HUES6 (cell line): ENCODE measurements around the gene OXSR1.
"Not testable (repeated sequence)": the region's sequence is repeated elsewhere in the genome, so short reads cannot be mapped to it uniquely, and the experiment has no call there.

Experiments
- H3K27ac ChIP-seq: 2 replicates; pipeline ENCODE4 v1.7.0; 2013; ENCODE audit warnings: low read depth, mild to moderate bottlenecking, low read length, inconsistent platforms
- H3K27me3 ChIP-seq: 2 replicates; pipeline ENCODE4 v1.6.1; 2013; ENCODE audit warnings: low read length; ENCODE audit not compliant: control insufficient read depth, insufficient read depth
- H3K36me3 ChIP-seq: 2 replicates; pipeline ENCODE4 v1.6.1; 2013; ENCODE audit warnings: low read length; ENCODE audit not compliant: control insufficient read depth, insufficient read depth
- H3K4me1 ChIP-seq: 2 replicates; pipeline ENCODE4 v1.6.1; 2013; ENCODE audit warnings: low read length; ENCODE audit not compliant: control insufficient read depth, insufficient read depth
- H3K4me3 ChIP-seq: 2 replicates; pipeline ENCODE4 v1.5.1; 2013; ENCODE audit warnings: low read depth, low read length
- H3K9ac ChIP-seq: one replicate; pipeline ENCODE4 v1.6.1; 2013; ENCODE audit warnings: mild to moderate bottlenecking, low read length
- H3K9me3 ChIP-seq: 2 replicates; pipeline ENCODE4 v1.6.1; 2013; ENCODE audit warnings: low read depth, low read length; ENCODE audit not compliant: control insufficient read depth, insufficient read depth

OXSR1 gene

GRCh38 chr3:38276081-38276916 lies 111.0 kb downstream of the OXSR1 start:
- H3K27me3 ChIP-seq, result no peaks in the 10 kb centered on the region
- H3K9ac ChIP-seq, result no peak overlapping the region
- H3K27ac ChIP-seq, result no peak overlapping the region
- H3K36me3 ChIP-seq, result no peaks in the 10 kb centered on the region
- no peaks in the 10 kb centered on the region for H3K9me3 ChIP-seq
- no peak overlapping the region for H3K4me3 ChIP-seq
- no peaks in the 10 kb centered on the region for H3K4me1 ChIP-seq

DNA sequence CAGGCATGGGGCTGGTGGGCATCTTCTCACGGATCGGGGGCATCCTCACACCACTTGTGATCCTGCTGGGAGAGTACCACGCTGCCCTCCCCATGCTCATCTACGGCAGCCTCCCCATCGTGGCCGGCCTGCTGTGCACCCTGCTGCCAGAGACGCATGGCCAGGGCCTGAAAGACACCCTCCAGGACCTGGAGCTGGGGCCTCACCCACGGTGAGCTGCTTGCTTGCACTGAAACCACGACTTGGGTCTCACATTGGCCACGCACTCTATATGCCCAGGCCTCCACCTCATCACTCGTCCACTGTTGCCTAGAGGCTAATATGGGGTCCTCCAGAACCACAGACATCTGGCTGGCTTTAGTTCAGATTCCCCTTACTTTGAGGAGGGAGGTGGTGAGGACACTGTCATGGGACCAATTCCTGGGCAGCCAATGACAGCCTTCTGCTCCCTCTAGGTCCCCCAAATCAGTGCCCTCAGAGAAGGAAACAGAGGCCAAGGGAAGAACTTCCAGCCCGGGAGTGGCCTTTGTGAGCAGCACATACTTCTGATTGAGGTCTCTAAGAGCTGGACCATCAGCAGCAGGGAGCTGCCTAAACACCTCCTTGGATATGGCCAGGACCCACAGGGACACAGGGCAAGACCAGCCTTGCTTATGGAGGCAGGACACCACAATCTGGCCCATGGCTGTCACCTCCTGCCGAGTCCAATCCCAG lies 111.7 kb downstream of the OXSR1 start:
- no peaks in the 10 kb centered on the region for H3K36me3 ChIP-seq
- no peaks in the 10 kb centered on the region for H3K27me3 ChIP-seq
- H3K9ac ChIP-seq, result no peak overlapping the region
- H3K9me3 ChIP-seq, result no peaks in the 10 kb centered on the region
- no peak overlapping the region for H3K4me3 ChIP-seq
- H3K4me1 ChIP-seq, result no peaks in the 10 kb centered on the region
- H3K27ac ChIP-seq, result no peak overlapping the region

DNA sequence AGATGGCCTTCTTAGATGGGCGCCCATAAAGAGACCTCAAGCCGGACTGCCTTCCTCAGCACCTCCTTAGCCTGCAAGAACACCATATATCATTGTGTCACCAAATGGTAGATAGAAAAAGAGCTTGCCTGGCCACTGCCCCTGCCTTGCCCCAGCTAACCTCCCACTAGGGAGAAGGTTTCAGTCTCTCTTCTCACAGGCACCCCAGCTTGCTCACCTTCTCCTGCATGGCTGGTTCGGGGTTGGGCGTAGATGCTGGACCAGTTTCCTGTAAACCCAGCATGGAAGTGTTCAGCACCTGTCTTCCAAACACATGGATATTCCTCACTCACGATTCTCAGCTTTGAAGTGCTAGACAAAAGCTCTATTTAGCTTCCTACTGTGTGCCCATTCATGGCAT lies 113.5 kb downstream of the OXSR1 start:
- H3K27ac ChIP-seq, result no peak overlapping the region
- H3K4me1 ChIP-seq, result no peaks in the 10 kb centered on the region
- H3K27me3 ChIP-seq, result no peaks in the 10 kb centered on the region
- no peak overlapping the region for H3K4me3 ChIP-seq
- no peaks in the 10 kb centered on the region for H3K36me3 ChIP-seq
- H3K9ac ChIP-seq, result no peak overlapping the region
- H3K9me3 ChIP-seq, result no peaks in the 10 kb centered on the region

DNA sequence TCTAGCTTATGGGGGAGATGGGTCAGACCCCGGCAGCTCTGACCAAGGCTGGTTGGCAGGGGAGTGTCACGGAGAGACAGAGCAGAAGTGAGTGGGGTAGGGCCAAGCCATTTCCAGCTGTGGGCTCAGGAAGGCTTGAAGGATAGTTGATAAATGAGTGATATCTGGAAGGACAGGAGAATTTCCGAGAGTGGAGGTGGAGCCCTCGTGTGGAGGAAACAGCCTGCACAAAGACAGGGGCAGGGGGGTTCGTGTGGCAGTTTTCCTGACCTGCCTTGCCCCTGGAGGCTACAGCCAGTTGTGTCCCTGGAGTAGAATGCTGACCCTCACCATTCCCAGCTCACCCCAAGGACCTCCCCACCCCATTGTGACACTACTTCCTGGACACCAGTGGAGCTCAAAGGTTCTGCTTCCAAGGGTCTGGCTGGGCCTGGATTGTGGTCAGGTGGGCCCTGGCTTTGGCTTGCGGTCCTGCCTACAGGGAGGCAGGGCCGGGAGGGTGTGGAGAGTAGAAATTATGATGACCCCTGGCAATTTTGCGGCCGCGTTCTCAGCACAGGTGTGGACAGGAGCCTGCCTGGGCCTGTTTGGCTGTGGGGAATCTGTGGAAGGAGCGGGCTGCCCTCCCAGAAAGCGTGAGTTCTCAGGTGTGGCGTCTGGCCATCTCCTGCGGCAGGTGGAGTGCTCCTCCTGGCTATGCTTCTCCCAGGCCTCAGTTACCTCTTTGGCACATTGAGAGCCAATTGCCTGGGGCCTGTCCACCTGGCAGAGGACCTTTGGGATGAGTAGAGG lies 116.8 kb downstream of the OXSR1 start, which contains the start of gene SLC22A14:
Gene SLC22A14, plus strand, starts transcription at position 400 of the 792 bp plus-strand sequence. CDS start 23,733 bp downstream, outside the sequence.
- H3K4me1 ChIP-seq, result no peaks in the 10 kb centered on the region
- no peaks in the 10 kb centered on the region for H3K36me3 ChIP-seq
- H3K4me3 ChIP-seq, result no peak within 1 kb of the TSS
- no peak within 1 kb of the TSS for H3K27ac ChIP-seq
- no peaks in the 10 kb centered on the region for H3K27me3 ChIP-seq
- no peak within 1 kb of the TSS for H3K9ac ChIP-seq
- H3K9me3 ChIP-seq, result no peaks in the 10 kb centered on the region

DNA sequence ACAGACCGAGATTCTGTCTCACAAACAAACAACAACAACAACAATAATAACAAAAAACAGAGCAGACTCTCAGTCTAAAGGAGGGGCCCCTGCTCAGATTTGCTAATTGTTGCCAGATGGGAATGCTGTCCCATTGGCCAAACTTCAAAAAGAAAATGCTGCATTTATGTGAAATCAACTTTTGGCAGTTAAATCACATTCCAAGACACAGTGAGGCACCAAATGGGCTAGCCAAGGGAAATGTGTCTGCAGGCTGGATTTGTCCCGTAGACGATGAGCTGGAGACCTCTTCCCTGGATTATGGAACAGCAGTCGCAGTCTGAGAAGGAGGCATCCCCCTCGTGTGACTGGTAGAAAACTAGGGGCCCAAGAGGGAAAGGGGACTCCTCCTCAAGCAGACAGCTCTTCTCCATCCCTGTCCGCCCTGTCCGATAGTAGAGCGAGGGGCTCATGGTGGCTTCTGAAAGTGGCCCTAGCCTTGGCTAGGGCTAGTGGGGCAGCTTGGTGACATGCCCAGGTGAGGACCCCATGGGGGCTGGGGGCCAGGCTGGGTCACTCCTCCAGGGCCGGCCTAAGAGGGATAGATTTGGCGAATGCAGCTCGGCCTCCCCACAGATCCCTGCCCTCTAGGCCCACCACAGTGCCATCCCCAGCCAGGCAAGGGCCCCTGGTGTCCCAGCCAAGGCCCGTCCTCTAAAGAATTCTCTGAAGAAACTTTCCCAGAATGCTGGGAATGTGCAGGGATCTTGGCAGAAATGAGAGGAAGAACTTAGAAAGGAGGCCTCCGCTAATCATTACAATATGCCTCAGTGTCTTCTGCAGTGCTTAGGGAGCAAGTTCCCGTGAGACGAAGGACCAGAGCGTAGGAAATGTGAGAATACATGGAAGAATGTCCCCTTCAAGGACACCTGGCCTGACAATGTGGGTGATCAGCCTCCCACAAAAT lies 118.7 kb downstream of the OXSR1 start:
- no peak overlapping the region for H3K27ac ChIP-seq
- no peak overlapping the region for H3K9ac ChIP-seq
- H3K36me3 ChIP-seq, result no peaks in the 10 kb centered on the region
- no peaks in the 10 kb centered on the region for H3K9me3 ChIP-seq
- H3K4me1 ChIP-seq, result no peaks in the 10 kb centered on the region
- H3K27me3 ChIP-seq, result no peaks in the 10 kb centered on the region
- H3K4me3 ChIP-seq, result no peak overlapping the region

- H3K27me3 ChIP-seq, result no peaks in the 10 kb centered on the region
- H3K4me1 ChIP-seq, result no peaks in the 10 kb centered on the region
Observed at GRCh38 chr3:38284756-38285150, 119.4 kb downstream of the OXSR1 start.

DNA sequence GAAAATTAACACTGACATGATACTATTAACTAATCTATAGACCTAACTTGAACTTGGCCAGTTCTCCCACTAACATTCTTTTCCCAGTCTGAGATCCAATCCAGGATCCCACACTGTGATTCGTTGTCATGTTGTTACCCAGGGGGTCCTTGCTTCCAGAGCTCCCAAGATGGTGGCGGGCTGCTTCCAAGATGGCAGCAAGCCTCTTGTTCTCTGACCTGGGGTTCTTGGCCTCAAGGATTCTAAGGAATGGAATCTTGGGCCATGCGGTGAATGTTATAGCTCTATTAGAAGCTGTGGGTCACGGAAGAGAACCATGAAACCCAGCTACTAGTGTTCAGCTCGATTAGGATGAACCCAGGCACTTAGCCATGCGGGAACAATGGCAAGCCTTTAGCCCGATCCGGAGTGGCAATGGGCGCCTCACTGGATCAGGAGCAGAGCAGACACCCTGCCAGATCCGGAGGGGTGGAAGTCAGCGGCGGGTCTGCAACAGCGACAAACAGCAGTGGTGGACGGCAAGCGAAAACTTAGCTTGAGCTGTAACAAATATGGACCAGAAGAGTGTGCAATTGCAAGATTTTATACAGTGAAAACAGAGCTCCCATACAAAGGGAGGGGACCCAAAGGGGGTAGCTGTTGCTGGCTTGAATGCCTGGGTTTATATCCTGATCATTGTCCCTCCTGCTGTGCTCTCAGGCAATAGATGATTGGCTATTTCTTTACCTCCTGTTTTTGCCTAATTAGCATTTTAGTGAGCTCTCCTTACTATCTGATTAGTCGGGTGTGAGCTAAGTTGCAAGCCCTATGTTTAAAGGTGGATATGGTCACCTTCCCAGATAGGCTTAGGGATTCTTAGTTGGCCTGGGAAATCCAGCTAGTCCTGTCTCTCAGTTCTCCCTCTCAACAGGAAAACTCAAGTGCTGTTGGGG lies 124.2 kb downstream of the OXSR1 start:
- H3K36me3 ChIP-seq, H3K9me3 ChIP-seq, H3K27ac ChIP-seq, H3K4me1 ChIP-seq, H3K4me3 ChIP-seq, H3K9ac ChIP-seq, H3K27me3 ChIP-seq: not testable (repeated sequence)

More at GRCh38 chr3:38284756-38285150, 119.4 kb downstream of the OXSR1 start:
- Histone ChIP-seq H3K4me3 (no peak overlapping the region), H3K9me3 (no peaks in the 10 kb centered on the region), H3K9ac (no peak overlapping the region), H3K36me3 (no peaks in the 10 kb centered on the region), H3K27ac (no peak overlapping the region)

DNA sequence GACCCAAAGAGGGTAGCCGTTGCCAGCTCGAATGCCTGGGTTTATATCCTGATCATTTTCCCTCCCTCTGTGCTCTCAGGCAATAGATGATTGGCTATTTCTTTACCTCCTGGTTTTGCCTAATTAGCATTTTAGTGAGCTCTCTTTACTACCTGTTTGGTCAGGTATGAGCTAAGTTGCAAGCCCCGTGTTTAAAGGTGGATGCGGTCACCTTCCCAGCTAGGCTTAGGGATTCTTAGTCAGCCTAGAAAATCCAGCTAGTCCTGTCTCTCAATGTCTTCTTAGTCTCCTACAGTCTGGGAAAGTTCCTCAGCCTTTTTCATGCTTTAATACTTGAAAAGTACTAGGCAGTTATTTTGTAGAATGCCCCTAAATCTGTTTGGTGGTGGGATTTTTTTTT lies 131.7 kb downstream of the OXSR1 start:
- H3K27ac ChIP-seq, H3K9me3 ChIP-seq, H3K9ac ChIP-seq, H3K27me3 ChIP-seq, H3K4me3 ChIP-seq, H3K36me3 ChIP-seq, H3K4me1 ChIP-seq: not testable (repeated sequence)

- Histone ChIP-seq H3K9ac (no peak overlapping the region), H3K4me1 (no peaks in the 10 kb centered on the region), H3K27ac (no peak overlapping the region), H3K27me3 (no peaks in the 10 kb centered on the region), H3K36me3 (no peaks in the 10 kb centered on the region), H3K9me3 (no peaks in the 10 kb centered on the region), H3K4me3 (no peak overlapping the region)
Observed at GRCh38 chr3:38297537-38297936, 132.2 kb downstream of the OXSR1 start.
